ENCODE results near the gene MSL3.

Gene MSL3

DNA sequence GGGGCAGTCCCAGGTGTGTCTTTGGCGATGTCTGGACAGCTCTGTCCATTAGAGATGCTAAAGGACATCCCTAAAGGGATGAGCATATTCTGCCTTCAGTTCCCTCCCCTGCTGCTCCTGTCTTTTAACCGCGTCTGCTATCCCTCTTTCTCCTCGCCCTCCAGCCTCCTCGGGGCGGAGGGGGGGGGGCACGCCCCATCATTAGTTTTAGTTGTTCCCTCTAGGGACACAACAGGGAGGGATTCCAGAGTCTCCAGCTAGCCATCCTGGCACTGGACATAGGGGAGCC lies 1.1 kb downstream of the MSL3 start:
- no peak for DNase-seq (ENCODE audit: low read depth)

DNA sequence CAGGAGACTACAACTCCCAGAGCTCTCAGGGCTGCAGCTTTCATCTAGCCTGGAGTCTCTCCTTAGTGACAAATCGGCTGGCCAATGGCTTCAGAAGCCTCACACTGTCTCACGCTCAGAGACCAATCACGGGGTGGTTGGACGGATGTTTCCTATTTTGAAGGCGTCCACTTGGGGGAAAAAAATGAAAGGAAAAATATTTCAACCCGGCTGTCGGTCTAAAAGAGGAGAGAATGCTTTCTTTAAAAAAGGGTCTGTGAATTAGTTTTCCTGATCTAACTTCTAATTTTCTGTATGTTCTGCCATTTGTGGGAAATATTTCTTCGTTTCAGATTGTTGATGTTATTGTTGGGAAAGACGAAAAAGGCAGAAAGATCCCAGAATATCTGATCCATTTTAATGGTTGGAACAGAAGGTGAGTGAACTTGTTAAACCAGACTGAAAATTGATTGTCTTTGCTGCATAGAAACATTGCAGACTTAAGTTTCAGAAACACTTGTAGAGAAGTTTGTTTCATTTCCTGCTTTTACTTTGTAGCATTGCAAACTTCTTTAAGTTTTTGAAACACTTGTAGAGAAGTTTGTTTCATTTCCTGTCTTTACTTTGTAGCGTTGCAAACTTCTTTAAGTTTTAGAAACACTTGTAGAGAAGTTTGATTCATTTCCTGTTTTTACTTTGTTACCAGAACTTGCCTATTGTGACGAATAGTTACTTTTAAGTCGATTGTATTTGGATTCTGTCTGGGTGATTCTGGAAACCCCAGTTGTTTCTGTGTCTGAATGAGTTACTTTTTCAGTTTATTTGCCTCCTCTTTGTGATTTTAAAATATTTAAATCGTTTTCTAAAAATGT lies 1.6 kb downstream of the MSL3 start:
- peak; percentile 65 for DNase-seq (ENCODE audit: low read depth)

DNA sequence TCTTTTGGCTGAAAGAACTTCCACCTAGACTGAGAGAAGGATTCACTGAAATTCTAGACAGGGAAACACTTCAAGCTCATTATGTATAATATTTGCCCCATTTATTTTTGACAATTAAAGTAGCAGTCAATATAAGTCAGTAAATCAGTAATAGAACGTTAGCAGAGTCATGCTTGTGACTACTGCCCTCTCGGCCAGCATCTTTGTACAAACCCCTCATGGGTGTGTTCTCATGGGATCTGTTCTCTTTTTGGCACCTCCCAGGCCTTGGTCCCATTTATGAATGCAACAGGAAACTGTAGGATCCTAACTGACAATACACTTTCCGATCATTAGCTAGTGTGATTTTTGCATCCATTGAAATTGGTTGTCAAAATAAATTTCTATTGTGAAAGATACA lies 2.9 kb downstream of the MSL3 start:
- no peak for DNase-seq (ENCODE audit: low read depth)

DNA sequence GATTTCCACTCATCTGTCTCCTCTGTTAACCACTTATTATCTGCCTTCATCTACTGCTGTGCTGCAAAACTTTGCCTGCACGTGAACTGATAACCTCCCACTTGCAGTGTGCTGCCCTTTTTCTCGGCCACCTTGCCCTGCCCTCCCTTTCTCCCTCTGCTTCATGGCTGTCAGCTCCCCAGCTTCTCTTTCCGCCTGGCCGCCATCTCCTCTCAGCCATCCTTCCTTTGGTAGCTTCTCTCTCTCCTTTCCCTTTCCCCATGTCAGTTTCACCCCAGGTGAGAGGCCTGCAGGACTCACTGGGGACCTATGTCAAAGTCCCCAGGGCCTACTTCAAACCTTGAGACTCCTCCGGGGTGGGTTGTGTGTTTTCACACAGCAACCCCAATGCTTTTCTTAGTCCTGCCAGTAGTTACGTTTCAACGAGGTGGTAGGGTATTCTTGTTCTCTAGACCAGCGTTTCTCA lies 6.6 kb downstream of the MSL3 start:
- no peak for DNase-seq (ENCODE audit: low read depth)

DNA sequence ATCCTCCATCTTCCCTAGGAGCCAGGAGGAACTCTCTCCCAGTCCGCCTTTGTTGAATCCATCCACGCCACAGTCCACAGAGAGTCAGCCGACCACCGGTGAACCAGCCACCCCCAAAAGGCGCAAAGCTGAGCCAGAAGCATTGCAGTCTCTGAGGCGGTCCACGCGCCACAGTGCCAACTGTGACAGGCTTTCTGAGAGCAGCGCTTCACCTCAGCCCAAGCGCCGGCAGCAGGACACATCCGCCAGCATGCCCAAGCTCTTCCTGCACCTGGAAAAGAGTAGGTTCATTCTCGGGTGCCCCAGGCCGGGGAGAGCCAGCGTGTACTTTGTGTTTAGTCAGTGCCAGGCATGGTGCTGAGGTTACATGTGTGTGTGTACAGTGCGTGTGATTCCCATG lies 7.4 kb downstream of the MSL3 start:
- no peak for DNase-seq (ENCODE audit: low read depth)

DNA sequence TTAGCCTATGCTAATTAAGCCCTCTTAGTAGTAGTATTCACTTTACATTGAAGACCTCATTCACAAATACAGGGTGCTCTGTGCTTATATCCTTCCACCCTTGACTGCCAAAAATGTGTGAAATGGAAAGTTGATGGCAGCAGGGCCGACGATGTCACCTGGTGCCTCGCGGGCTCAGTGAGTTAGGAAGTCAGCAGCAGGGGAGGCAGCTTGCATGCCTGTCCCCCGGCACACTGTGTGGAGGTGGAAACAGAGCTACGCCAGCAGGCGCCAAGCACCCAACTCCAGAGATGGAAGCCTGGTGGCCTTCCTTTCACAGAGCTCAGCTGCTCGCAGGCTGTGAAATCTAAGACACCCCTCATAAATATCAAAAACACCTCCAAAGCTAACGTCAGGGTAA lies 8.4 kb downstream of the MSL3 start:
- DNase-seq (ENCODE audit: low read depth) = no peak

DNA sequence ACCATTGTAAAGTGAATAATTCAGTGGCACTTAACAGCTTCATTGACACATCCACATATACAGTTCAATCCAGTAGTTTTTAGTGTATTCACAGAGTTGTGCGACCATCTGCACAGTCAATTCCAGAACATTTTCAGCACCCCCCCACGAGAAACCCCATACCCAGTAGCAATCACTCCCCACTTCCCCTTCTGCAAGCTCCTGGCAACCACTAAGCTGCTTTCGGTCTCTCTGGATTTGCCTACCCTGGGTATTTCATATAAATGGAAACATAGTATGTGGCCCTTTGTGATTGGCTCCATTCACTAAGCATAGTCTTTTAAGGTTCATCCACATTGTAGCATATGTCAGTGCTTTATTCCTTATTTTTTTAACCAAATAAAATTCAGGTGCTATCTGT lies 10.0 kb downstream of the MSL3 start:
- DNase-seq (ENCODE audit: low read depth) = no peak

DNA sequence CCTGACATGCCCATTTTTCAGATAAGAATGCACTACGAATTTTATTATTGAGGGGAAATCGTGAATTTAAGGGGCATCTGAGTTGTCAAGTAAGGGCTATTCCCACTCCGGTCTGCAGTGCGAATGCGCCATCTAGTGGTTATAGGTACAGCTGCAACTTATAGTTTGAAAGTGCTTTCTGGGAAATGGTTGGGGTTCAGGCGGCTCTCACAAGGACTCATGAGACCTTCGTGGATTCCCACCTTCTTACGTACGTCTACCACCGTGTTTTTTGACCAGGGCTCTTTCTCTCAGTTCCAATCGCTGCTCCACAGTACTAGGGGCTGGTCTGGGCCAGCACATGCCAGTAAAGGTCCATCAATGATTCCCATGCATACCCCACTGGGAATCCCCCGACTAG lies 12.3 kb downstream of the MSL3 start:
- no peak for DNase-seq (ENCODE audit: low read depth)

DNA sequence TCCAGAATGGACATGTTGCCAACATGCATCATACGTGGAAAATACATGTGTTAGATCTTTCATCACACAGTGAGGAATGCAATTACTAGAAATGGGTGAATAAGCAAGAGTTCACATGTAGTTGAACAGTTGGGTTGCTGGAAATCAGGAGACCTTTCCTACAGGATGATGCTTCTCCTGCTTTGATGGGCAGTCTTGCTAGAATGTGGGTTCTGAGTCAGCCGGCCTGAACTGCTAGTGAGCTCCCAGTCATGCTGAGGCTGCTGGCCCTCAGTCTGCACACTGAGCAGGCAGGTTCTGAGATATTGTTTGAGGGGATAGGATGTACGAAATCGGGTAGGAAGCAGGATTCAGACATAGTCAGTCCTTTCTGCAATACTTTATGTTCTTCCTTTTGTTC lies 20.2 kb downstream of the MSL3 start:
- no peak for DNase-seq (ENCODE audit: low read depth)

DNA sequence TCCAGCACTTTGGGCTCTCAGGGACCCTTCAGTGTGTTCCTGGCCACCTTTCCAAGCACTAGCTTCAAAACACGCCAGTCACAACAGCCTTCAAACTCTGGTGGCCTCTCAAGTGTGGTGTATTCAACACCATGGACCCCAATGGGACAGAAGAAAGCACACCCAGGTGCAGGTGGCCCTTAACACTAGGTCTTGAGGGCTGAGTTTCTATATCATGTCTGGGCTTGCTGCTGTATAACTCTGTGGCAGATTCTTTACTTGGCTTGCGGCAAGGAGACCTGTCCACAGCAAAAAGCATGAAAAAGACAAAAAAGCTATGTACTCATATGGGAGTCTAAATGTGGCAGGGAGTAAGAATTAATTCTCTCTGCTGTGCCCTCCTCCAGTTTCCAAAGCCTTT lies 23.1 kb downstream of the MSL3 start:
- DNase-seq (ENCODE audit: low read depth) = no peak

DNA sequence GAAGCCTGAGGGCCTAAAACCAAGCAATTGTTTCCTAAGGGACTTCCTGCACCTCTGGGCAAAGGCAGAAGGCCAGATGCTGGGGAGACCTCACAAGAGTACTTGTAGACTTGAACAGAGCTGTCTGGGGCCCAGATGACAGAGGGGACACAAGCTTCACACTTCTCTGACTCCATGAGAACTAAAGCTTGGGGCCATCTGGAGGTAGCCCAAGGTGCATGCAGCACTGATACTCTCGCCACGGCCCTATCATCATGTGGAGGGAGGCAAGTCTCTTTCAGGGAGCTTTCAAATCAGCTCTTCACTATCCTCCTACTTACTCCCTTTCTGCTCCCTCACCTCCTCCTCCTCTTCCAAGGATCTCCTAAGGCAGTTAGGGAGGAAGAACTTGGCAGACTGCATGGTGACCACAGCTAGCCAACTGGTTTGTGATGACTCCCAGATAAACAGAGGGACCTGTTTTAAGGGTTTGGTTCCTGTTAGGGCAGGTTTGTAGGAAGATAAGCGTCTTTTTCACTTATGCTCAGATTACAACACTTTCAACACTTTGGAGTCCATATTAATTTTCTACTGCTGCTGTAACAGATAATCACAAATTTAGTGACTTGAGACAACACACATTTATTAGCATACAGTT lies 23.8 kb downstream of the MSL3 start:
- DNase-seq (ENCODE audit: low read depth) = no peak

DNA sequence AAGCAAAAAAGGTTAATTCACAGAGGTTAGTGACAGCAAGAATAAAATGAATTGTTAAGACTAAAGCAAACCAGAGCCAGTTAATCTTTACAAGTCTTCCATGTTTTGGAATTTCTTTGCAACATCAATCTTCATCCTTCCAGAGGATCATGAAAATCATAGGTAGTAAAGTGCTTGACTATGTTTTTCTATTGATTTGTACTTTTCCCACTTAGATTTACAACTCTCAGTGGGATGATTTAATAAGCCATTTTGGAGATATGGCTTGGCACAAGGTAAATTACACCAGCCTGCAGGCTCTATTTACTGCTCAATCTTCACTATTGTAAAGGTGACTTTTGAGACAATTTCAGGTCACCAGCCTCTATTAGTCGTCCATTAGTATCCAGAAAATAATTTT lies 26.5 kb downstream of the MSL3 start:
- no peak for DNase-seq (ENCODE audit: low read depth)

DNA sequence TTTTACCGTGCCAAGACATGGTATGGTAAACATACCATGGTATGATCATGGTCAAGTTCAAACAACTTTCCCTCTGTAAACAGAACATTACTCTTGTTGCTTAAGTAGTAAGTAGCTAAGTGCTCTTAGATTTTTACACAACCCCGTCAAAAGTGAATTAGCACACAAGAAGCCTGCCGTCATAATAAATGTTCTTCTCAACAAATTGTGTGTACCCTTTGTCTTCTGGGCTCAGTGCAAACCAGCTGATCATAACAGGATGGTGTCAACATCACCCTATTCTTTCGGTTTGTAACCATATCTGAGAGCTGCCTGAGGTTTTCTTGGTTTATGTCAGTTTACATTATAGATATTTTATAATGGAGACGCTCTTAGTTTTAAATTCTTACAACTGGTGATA lies 28.8 kb downstream of the MSL3 start:
- no peak for DNase-seq (ENCODE audit: low read depth)

DNA sequence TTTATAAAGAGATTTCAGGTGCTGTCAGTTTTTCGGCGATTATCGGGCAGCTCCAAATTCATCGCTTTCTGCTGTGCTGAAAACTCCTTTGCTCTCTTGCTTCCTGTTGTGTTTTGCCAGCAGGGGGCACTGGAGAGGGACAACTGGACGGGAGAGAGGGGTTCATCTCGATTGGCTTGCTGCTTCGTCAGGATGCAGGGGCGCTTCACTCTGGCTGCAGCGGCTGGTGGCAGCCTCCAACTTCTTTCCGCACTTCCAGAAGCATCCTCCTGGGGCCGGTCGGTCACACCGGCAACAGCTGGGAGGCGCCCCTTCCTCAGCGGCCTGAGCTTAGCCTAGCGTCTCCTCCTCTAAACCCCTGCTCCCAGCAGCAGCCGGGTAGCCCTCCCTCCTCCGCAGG lies 29.5 kb downstream of the MSL3 start:
- no peak for DNase-seq (ENCODE audit: low read depth)

DNA sequence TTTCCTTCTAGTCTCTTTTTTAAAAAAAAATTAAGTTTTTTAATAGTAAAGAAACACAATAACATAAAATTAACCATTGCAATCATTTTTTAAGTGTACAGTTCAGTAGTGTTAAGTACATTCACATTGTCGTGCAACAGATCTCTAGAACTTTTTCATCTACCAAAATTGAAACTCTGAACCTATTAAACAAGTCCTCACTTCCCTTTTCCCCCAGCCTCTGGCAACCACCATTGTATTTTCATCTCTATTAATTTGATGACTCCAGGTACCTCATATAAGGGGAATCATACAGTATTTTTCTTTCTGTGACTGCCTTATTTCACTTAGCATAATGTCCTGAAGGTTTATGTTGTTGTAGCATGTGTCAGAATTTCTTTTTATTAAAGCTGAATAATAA lies 31.8 kb downstream of the MSL3 start:
- DNase-seq (ENCODE audit: low read depth) = no peak

DNA sequence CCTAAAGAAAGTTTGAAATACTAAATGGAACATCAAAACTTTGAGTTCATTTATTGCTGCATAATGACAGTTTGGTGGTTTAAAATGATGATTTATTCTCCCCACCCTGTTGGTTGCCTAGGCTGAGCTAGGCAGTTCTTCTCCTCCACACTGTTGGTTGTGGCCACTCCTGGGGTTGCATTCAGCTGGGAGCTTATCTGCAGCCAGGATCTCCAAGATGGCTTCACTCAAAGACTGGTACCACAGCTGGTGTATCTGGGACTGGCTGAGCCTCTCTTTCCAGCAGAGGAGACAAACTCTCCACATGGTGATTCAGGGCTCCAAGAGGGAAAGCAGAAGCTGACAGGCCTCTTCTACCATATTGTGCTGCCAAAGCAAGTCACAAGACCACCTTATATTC lies 33.1 kb downstream of the MSL3 start:
- DNase-seq (ENCODE audit: low read depth) = no peak

DNA sequence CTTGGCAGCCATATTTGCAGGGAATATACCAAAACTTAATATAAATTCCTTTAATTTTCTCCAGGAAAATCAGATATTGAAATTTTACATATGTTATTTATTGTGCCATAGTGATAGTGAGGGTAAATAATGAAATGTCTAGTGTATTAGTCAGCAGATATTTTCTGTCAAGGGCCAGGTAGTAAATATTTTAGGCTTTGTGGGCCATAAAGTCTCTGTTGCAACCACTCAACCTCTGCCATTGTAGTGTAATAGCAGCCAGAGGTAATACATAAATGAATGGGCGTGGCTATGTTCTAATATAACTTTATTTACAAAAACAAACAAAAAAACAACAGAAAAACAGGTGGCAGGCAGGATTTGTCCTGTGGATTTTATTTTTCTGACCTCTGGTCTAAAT lies 33.5 kb downstream of the MSL3 start:
- DNase-seq (ENCODE audit: low read depth) = no peak

DNA sequence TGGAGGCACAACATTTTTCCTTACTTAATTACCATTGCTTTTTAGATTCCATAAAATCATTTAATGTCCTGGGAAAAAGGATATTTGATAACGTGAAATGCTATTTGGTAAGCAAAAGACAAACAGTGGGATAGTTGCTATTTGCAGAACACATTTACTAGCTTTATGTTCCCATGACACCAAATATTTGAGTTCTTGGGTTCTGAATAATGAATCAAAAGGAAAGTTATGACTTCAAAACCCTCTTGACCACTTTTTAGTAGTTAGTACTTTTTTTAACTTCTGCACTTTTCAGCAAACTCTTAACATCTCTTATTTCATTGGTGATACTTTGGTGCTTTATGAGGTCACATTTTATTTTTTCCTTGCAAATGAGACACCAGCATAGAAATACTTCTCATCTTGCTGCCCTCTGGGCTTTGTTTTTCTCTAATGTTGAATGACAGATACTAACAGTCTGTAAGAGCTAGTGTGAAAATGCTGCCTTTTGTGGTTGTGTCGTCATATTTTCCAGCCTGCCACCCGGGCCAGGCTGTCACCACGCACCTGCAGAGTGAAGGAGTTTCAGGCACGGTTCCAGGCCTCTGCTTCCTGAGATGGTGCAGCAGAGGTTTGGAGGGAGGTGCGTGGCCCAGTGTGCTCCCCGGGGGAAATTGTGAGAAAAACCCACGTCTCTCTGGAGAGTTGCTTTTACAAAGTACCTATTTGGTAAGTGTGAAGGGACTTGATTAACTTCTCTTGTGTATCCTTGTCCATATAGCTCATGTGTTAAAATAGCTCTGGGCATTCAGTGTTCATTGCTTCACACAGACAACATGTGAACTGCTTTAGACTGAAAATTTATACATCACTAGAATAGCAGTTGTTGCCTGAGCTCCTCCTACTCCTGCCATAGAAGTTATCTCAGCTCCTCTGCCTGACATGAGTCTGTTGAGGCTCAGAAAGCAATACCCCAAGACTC lies 34.7 kb downstream of the MSL3 start:
- no peak for DNase-seq (ENCODE audit: low read depth)

DNA sequence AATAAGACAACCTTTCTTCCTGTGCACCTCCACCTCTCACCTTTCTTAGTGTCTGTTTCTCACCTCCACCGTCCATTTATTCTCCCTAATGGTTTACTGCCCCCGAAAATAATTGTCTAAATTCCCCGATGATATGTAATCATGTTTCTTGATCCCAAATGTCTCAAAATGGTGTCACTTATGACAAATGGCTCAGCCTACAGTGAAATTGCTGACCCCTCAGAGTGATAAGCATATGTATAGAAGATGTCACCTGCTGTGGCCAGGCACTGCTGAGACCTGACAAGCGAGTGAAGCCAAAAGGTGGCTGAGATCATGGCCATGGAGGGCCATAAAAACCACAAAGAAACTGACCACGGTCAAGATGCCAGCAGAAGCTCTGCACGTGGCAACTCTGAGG lies 35.7 kb downstream of the MSL3 start:
- no peak for DNase-seq (ENCODE audit: low read depth)

DNA sequence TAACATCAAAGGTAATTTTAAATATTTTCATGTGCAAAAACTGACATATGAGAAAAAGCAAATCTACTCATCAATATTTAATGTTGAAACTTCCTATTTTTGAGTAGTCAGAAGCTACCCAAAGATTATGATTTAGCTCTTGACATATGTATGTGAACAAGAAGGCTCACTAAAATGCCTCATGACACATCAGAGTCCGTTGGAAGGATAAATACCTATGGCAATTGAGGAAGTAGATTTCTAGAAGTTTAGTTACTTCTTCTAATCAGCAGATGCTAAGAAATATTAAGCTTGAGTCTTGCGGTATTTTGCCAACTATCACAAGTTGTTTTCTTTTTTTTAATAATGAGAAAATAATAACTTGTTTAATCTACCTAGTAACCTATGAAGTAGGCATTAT lies 55.3 kb downstream of the MSL3 start:
- DNase-seq (ENCODE audit: low read depth) = no peak

Data from HS-5 (cell line).